Left lung (tissue), 10 donors: Measurements from ENCODE around the gene IL20RA. TPM values are rescaled to one million over a fixed set of nuclear protein-coding genes. Genes with fewer than 3 reads are reported as not detected.
"Not testable (repeated sequence)": the region's sequence is repeated elsewhere in the genome, so short reads cannot be mapped to it uniquely, and the experiment has no call there.

ENCODE experiments used
- ATAC-seq: fragments of 200-7000 bp; cut with Tn5 transposase; one replicate; pipeline ENCODE4 v1.9.1; 2020; ENCODE audit warnings: moderate library complexity
- DNase-seq, 4 donors: peaks; one replicate each; pipeline ENCODE4 v3.0.0-alpha.2; 2013 to 2020
- H3K27ac ChIP-seq, 2 donors: fragments of 200-600 bp; sonication (generic) in 1 of 2; one replicate each; pipeline versions ENCODE4 v1.5.0 to v1.8.0; 2020 to 2021
- H3K27me3 ChIP-seq, 2 donors: fragments of 200-600 bp; sonication (generic) in 1 of 2; one replicate each; pipeline versions ENCODE4 v1.5.0 to v1.8.0; 2020 to 2021
- H3K36me3 ChIP-seq, 2 donors: fragments of 200-600 bp; sonication (generic) in 1 of 2; one replicate each; pipeline versions ENCODE4 v1.5.0 to v1.8.0; 2020 to 2021
- H3K4me1 ChIP-seq, 2 donors: fragments of 200-600 bp; one replicate each; pipeline ENCODE4 v1.8.0; 2021
- H3K4me3 ChIP-seq, 2 donors: fragments of 200-600 bp; sonication (generic) in 1 of 2; one replicate each; pipeline versions ENCODE4 v1.5.0 to v1.8.0; 2020 to 2021; ENCODE audit warnings: mild to moderate bottlenecking in 1 of 2
- H3K9me3 ChIP-seq, 2 donors: fragments of 200-600 bp; sonication (generic) in 1 of 2; one replicate each; pipeline versions ENCODE4 v1.5.0 to v1.8.0; 2020 to 2021
- intact Hi-C, 2 donors: fragments of 100-400 bp; cut with DNase I; formaldehyde crosslinking; loops; one replicate each; pipeline versions ENCODE4 v1.11.2 to v1.14.2; 2022
- polyA plus RNA-seq, 6 donors: library from polyadenylated mRNA; unstranded; fragments of 120-200 nt; gene quantifications; one replicate each; pipeline ENCODE4 v1.2.1, GENCODE V29; 2013; ENCODE audit not compliant: insufficient read length in 6 of 6
- total RNA-seq, 2 donors: library from RNA; stranded (reverse); fragmentation: NEBNext Ultra II Directional; extraction: Animal tissue kit (Norgen Biotek cat#: 25700); gene quantifications; one replicate each; pipeline ENCODE4 v1.2.1, GENCODE V29; 2021
- TF ChIP-seq, protein P1 (sequence below), 2 donors: fragments of 200-600 bp; sonication (generic) in 1 of 2; IDR thresholded peaks; one replicate each; pipeline versions ENCODE4 v1.5.0 to v1.8.0; 2021; ENCODE audit warnings: antibody characterized with exemption in 2 of 2
- donor health status: DM: no; HTN: yes; CAD: no.
- donor health status: DM: no; HTN: no; CAD: no.

IL20RA gene
- total and polyA plus RNA-seq, 8 donors = 1.7 to 6.0 (median 2.6) TPM

DNA sequence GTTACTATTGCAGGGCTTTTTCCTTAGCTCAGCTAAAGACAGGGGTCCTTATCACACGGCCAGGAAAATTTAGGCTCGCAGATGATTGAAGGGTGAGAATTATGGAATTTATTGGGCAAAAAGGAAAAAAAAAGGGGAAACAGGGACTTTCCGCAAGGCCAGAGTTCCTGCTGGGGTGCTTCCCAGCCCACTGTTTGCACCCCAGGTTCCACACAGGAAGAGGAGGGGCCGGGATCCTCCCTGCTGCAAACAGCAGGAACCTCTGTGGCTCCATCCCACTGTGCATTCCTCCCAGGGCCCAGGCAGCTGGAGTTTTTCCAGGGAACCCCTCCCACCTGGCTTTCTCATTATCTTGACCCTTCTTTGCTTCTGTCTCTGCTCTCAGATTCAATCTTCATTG is 35.9 kb upstream of the IL20RA start:
- intact Hi-C loops = no loop called here
- TF ChIP-seq, protein P1, sequence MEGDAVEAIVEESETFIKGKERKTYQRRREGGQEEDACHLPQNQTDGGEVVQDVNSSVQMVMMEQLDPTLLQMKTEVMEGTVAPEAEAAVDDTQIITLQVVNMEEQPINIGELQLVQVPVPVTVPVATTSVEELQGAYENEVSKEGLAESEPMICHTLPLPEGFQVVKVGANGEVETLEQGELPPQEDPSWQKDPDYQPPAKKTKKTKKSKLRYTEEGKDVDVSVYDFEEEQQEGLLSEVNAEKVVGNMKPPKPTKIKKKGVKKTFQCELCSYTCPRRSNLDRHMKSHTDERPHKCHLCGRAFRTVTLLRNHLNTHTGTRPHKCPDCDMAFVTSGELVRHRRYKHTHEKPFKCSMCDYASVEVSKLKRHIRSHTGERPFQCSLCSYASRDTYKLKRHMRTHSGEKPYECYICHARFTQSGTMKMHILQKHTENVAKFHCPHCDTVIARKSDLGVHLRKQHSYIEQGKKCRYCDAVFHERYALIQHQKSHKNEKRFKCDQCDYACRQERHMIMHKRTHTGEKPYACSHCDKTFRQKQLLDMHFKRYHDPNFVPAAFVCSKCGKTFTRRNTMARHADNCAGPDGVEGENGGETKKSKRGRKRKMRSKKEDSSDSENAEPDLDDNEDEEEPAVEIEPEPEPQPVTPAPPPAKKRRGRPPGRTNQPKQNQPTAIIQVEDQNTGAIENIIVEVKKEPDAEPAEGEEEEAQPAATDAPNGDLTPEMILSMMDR (IDR thresholded peaks at IDR 0.05) = no peak
- Histone ChIP-seq H3K4me3 (no peak overlapping the region), H3K36me3 (no peaks in the 10 kb centered on the region), H3K9me3 (no peaks in the 10 kb centered on the region), H3K27ac (no peak overlapping the region), H3K4me1 (no peaks in the 10 kb centered on the region), H3K27me3 (no peaks in the 10 kb centered on the region)
- DNase-seq (no peak), ATAC-seq (no peak)

GRCh38 chr6:137076277-137077068 is 31.7 kb upstream of the IL20RA start:
- peak; percentile 100 for ATAC-seq
- no peak overlapping the region for H3K4me3 ChIP-seq
- TF ChIP-seq, protein P1 (IDR thresholded peaks at IDR 0.05) = peak; percentile 74 to 81

GRCh38 chr6:137075790-137076189 is 31.0 kb upstream of the IL20RA start:
- not testable (repeated sequence) for DNase-seq

More at GRCh38 chr6:137076277-137077068, 31.7 kb upstream of the IL20RA start:
- intact Hi-C loops = no loop called here
- H3K36me3 ChIP-seq = no peaks in the 10 kb centered on the region
- no peaks in the 10 kb centered on the region for H3K9me3 ChIP-seq
- peak; percentile 45 to 77 (median 74) for DNase-seq
- H3K27ac ChIP-seq = no peak overlapping the region
- H3K4me1 ChIP-seq = no peaks in the 10 kb centered on the region
- peaks cover 0 to 1% of the 10 kb centered on the region in 2 donors for H3K27me3 ChIP-seq

GRCh38 chr6:137070303-137070702 is 25.5 kb upstream of the IL20RA start:
- Histone ChIP-seq H3K36me3 (no peaks in the 10 kb centered on the region), H3K27me3 (peaks cover 0 to 36% of the 10 kb centered on the region in 2 donors), H3K4me3 (no peak overlapping the region), H3K4me1 (no peaks in the 10 kb centered on the region), H3K27ac (no peak overlapping the region), H3K9me3 (no peaks in the 10 kb centered on the region)
- ATAC-seq = no peak
- TF ChIP-seq, protein P1 (IDR thresholded peaks at IDR 0.05) = no peak
- DNase-seq = no peak
- intact Hi-C loops = no loop called here

More at GRCh38 chr6:137075790-137076189, 31.0 kb upstream of the IL20RA start:
- intact Hi-C loops, ATAC-seq, H3K9me3 ChIP-seq, H3K27ac ChIP-seq, H3K4me3 ChIP-seq, H3K27me3 ChIP-seq, H3K4me1 ChIP-seq, H3K36me3 ChIP-seq: not testable (repeated sequence)

GRCh38 chr6:137067399-137067798 is 22.6 kb upstream of the IL20RA start:
- H3K27me3 ChIP-seq = peaks cover 0 to 36% of the 10 kb centered on the region in 2 donors
- DNase-seq = no peak
- H3K36me3 ChIP-seq = no peaks in the 10 kb centered on the region
- H3K9me3 ChIP-seq = no peaks in the 10 kb centered on the region
- TF ChIP-seq, protein P1 (IDR thresholded peaks at IDR 0.05) = no peak
- no peaks in the 10 kb centered on the region for H3K4me1 ChIP-seq
- H3K27ac ChIP-seq = no peak overlapping the region
- H3K4me3 ChIP-seq = no peak overlapping the region
- intact Hi-C loops = no loop called here
- ATAC-seq = no peak
